Left ventricle myocardium inferior (tissue), 1 donor: Measurements from ENCODE around the gene ZFYVE16. TPM values are rescaled to one million over a fixed set of nuclear protein-coding genes. Genes with fewer than 3 reads are reported as not detected.
"Not testable (repeated sequence)": the region's sequence is repeated elsewhere in the genome, so short reads cannot be mapped to it uniquely, and the experiment has no call there.

ENCODE experiments used
- DNase-seq: peaks from one replicate; pipeline ENCODE4 v3.0.0-alpha.2; 2020
- H3K27ac ChIP-seq: fragments of 200-600 bp; replicated peaks from 2 replicates; pipeline ENCODE4 v1.8.0; 2021
- H3K27me3 ChIP-seq: fragments of 200-600 bp; 2 replicates; pipeline ENCODE4 v1.8.0; 2021; ENCODE audit warnings: low read depth
- H3K36me3 ChIP-seq: fragments of 200-600 bp; 2 replicates; pipeline ENCODE4 v1.8.0; 2021
- H3K4me1 ChIP-seq: fragments of 200-600 bp; 2 replicates; pipeline ENCODE4 v1.8.0; 2021
- H3K4me3 ChIP-seq: fragments of 200-600 bp; 2 replicates; pipeline ENCODE4 v1.8.0; 2021; ENCODE audit warnings: mild to moderate bottlenecking, moderate library complexity
- H3K9me3 ChIP-seq: fragments of 200-600 bp; replicated peaks from 2 replicates; pipeline ENCODE4 v1.8.0; 2021
- CTCF ChIP-seq: fragments of 200-600 bp; IDR thresholded peaks from 2 replicates; pipeline ENCODE4 v1.8.0; 2021; ENCODE audit warnings: antibody characterized with exemption, mild to moderate bottlenecking, borderline replicate concordance
- intact Hi-C: fragments of 100-400 bp; cut with micrococcal nuclease; formaldehyde crosslinking; loops from one replicate; pipeline ENCODE4 v1.11.0; 2022
- total RNA-seq: library from RNA; stranded (reverse); fragmentation: NEBNext Ultra II Directional; extraction: Animal tissue kit (Norgen Biotek cat#: 25700); gene quantifications from one replicate; pipeline ENCODE4 v1.2.1, GENCODE V29; 2021
- donor health status: DM: no; HTN: yes; CAD: no; lungs with severe emphysema.

ZFYVE16 gene
- total RNA-seq, 1 donor from 2014 or later: 36.9 TPM

- Histone ChIP-seq H3K4me3 (no peak overlapping the region), H3K27ac (no peak overlapping the region), H3K36me3 (no peaks in the 10 kb centered on the region), H3K4me1 (peaks cover 16% of the 10 kb centered on the region), H3K27me3 (peaks cover 8% of the 10 kb centered on the region), H3K9me3 (peaks cover 31% of the 10 kb centered on the region)
- intact Hi-C loops: no loop called here
- DNase-seq: no peak
- no peak for TF ChIP-seq CTCF
These were observed 75.9 kb downstream of the ZFYVE16 start for GRCh38 chr5:80483636-80484232.

GRCh38 chr5:80487444-80487828 lies 79.6 kb downstream of the ZFYVE16 start:
- peak overlapping the region; percentile 88 for H3K27ac ChIP-seq
- intact Hi-C loops: no loop called here
- H3K4me1 ChIP-seq: peaks cover 18% of the 10 kb centered on the region
- H3K27me3 ChIP-seq: peaks cover 8% of the 10 kb centered on the region
- no peaks in the 10 kb centered on the region for H3K36me3 ChIP-seq
- DNase-seq: no peak
- peak overlapping the region; percentile 83 for H3K4me3 ChIP-seq
- peaks cover 22% of the 10 kb centered on the region for H3K9me3 ChIP-seq
- no peak for TF ChIP-seq CTCF

- Histone ChIP-seq H3K36me3 (no peaks in the 10 kb centered on the region), H3K9me3 (peaks cover 16% of the 10 kb centered on the region), H3K27me3 (peaks cover 8% of the 10 kb centered on the region), H3K4me3 (peak within 1 kb of the TSS; percentile 83), H3K4me1 (peaks cover 18% of the 10 kb centered on the region), H3K27ac (peak within 1 kb of the TSS; percentile 88)
- intact Hi-C loops: no loop called here
- DNase-seq: peak; percentile 80
- peak; percentile 26 for TF ChIP-seq CTCF
These were observed 80.2 kb downstream of the ZFYVE16 start, which contains the start of gene FAM151B for GRCh38 chr5:80487829-80488721. FAM151B (plus strand) TSS chr5:80488100; CDS start chr5:80488124, 24 bp downstream.

GRCh38 chr5:80491296-80491695 lies 83.4 kb downstream of the ZFYVE16 start:
- no peak for DNase-seq
- Histone ChIP-seq H3K27me3 (peaks cover 8% of the 10 kb centered on the region), H3K36me3 (no peaks in the 10 kb centered on the region), H3K27ac (no peak overlapping the region), H3K4me3 (no peak overlapping the region), H3K4me1 (peaks cover 18% of the 10 kb centered on the region), H3K9me3 (no peaks in the 10 kb centered on the region)
- intact Hi-C loops: no loop called here
- no peak for TF ChIP-seq CTCF

GRCh38 chr5:80492741-80493140 lies 84.9 kb downstream of the ZFYVE16 start:
- TF ChIP-seq CTCF: no peak
- Histone ChIP-seq H3K27ac (no peak overlapping the region), H3K4me1 (peaks cover 12% of the 10 kb centered on the region), H3K36me3 (no peaks in the 10 kb centered on the region), H3K27me3 (peaks cover 8% of the 10 kb centered on the region), H3K4me3 (no peak overlapping the region), H3K9me3 (no peaks in the 10 kb centered on the region)
- intact Hi-C loops: no loop called here
- DNase-seq: no peak

- H3K27ac ChIP-seq, H3K27me3 ChIP-seq, intact Hi-C loops, DNase-seq, H3K4me1 ChIP-seq, H3K4me3 ChIP-seq, H3K9me3 ChIP-seq, H3K36me3 ChIP-seq: not testable (repeated sequence)
These were observed 85.6 kb downstream of the ZFYVE16 start for GRCh38 chr5:80493443-80493842.
